SKM-1 treated with dmso at 0.1 percent for 144 hours (cell line): ENCODE measurements around the gene MED17.
"Not testable (repeated sequence)": the region's sequence is repeated elsewhere in the genome, so short reads cannot be mapped to it uniquely, and the experiment has no call there.

Experiments
- DNase-seq: peaks from one replicate; lab custom pipeline; 2025; ENCODE audit not compliant: unreplicated experiment; lab: John Stamatoyannopoulos, UW

The MED17 gene

GRCh38 chr11:93784145-93784934 is at the start of gene MED17:
Gene MED17 (plus strand): TSS chr11:93784282. CDS start chr11:93784514, 232 bp downstream.
- peak; percentile 91 for DNase-seq

- no peak for DNase-seq
Observed at GRCh38 chr11:93734427-93735222, 49.5 kb upstream of the MED17 start.

- DNase-seq = no peak
Observed at GRCh38 chr11:93735627-93736026, 48.5 kb upstream of the MED17 start.

GRCh38 chr11:93736129-93736528 is 48.0 kb upstream of the MED17 start:
- no peak for DNase-seq

- DNase-seq = no peak
Observed at GRCh38 chr11:93737904-93738612, 46.0 kb upstream of the MED17 start.

GRCh38 chr11:93738647-93739081 is 45.4 kb upstream of the MED17 start:
- no peak for DNase-seq

DNA sequence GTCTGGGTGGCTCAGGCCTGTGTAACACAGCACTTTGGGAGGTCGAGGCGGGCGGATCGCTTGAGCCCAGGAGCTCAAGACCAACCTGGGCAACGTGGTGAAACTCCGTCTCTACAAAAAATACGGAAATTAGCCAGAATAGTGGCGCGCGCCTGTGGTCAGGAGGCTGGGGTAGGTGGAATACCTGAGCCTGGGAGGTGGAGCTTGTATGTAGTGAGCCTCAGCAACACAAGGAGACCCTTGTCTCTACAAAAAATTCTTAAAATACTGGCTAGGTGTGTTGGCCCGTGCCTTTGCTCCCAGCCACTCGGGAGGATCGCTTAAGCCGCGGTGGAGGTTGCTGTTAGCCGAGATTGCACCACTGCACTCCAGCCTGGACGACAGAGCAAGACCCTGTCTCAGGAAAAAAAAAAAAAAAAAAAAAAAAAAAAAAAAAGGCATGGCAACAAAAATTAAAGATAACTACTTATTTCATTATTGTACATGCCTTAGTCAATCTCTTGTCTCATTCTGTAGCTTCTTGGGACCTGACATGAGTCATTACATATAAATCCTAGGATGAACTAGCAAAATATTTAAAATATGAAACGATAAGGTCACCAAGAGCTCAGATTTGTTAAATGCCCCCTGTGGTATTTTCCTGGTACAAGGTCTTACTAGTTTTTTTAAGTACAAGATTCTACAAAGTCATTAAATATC is 43.9 kb upstream of the MED17 start:
- no peak for DNase-seq

DNA sequence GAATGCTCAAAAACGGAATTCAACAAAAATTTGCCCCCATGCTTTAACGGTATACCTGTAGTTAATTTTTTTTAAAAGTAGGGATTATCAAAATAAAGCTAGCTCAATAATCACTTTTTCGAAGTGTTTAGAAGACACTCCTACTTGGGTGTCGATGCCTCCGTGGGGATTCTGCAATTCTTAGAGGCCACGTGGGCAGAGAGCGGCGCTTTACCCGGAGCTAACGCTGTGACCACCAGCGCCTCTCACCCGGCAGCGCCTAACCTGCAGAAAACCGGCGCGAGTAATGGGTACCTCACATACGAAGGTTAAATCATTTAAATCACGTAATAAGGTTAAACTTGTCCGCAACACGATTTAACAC is 43.4 kb upstream of the MED17 start:
- peak; percentile 47 for DNase-seq

- DNase-seq = peak; percentile 98
Observed at GRCh38 chr11:93741094-93741881, 42.8 kb upstream of the MED17 start, which contains the start of the genes C11orf54 and TAF1D. Gene C11orf54 (plus strand): TSS chr11:93741672. CDS start chr11:93747394, 5,722 bp downstream. Gene TAF1D (minus strand): TSS chr11:93741495. CDS start chr11:93739304, 2,191 bp downstream.

- DNase-seq = peak; percentile 45
Observed at GRCh38 chr11:93741882-93742226, 42.2 kb upstream of the MED17 start.

GRCh38 chr11:93743291-93743690 is 40.8 kb upstream of the MED17 start:
- no peak for DNase-seq

DNA sequence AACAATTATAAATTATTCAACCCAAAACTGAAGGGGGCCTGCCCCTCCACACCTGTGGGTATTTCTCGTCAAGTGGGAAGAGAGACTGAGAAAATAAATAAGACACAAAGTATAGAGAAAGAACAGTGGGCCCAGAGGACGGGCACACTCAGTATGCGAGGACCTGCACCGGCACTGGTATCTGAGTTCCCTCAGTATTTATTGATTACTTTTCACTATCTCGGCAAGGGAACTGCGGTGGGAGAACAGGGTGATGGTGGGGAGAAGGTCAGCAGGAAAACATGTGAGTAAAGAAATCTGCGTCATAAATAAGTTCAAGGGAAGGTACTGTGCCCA is 39.4 kb upstream of the MED17 start:
- no peak for DNase-seq

DNA sequence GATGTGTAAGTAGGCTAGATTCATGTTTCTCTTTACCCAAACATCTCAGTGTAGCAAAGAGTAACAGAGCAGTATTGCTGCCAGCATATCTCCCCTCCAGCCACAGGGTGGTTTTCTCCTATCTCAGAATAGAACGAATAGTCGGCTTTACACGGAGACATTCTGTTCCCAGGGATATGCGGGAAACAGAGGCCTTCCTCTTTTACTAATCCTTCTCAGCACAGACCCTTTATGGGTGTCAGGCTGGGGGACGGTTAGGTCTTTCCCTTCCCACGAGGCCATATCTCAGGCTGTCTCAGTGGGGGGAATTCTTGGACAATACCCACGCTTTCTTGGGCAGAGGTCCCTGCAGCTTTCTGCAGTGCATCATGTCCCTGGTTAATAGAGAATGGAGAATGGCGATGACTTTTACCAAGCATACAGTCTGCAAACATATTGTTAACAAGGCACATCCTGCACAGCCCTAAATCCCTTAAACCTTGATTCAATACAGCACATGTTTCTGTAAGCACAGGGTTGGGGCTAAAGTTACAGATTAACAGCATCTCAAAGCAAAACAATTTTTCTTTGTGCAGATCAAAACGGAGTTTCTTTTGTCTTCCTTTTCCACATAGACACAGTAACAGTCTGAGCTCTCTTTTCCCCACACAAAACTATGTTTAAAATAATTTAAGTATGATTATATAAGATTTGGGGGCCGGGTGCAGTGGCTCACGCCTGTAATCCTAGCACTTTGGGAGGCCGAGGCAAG is 38.9 kb upstream of the MED17 start:
- DNase-seq = not testable (repeated sequence)

DNA sequence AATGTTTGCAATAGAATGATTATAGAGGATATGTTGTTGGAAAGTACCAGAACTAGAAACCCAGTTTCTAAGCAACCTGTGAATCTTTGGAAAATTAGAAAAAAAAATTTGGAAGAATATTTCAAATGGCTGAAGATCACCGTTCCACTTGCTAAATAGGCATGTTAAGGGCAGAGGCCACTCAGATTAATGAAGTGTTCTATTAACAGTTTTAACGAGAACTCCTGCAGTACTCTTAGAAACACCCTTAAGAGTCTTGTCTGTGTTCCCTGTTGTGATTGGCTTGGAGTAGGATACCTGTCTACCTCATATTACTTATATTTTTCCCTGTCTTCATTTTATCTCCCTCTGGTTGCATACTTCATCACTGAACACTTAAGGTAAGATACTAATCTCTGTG is 38.0 kb upstream of the MED17 start:
- DNase-seq = no peak

DNA sequence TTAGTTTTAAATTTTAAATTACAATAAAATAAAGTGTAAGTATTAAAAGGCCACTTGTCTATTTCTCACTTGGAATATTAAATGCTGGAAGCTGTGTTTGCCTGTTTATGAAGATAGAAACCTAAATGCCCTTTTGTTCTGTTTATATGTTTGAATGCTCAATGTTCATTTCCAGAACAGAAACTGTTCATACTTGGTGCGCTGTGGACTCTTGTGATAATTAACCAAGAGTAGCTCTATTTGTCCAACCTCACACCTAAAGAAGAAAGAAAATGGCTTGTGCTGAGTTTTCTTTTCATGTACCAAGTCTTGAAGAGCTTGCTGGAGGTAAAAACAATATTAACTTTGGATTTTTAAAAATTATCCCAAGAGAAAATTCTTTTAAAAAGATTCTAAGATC is 37.0 kb upstream of the MED17 start:
- DNase-seq = no peak

GRCh38 chr11:93751001-93751400 is 33.1 kb upstream of the MED17 start:
- DNase-seq = no peak

DNA sequence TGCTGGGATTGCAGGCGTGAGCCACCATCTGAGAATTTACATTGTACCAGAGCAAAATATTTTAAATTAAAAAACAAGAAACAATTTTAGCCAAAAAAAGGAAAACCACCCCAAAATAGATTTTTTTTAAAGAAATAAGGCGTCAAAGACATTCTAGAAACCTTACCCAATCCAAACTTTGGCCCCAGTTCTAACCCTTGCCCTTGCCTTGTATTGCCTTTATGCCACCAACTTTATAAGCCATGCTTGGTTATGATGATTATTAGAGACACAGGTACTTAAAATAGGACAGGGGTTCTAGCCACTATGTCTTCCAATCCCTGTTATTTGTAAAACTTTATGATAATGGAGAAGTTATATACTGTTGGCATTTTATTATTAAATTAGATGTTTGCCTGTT is 30.8 kb upstream of the MED17 start:
- DNase-seq = no peak

DNA sequence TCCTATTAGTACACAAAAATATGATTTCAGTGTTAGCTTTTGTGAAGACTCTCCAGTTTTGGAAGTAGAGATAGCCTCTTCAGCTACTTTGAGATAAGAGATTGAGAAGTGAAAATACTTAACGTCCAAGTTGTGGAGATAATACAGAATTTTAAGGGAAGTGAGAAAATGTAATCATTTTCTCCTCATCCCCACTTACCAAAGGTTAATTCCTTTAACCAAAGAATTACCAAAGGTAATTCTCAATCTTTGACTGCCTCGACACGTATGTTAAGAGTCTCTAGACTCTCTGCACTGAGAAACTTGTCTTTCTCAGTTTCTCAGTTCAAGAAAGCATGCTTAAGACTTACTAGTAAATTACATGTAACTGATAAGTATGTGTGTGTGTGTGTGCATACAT is 27.3 kb upstream of the MED17 start:
- DNase-seq = no peak

- DNase-seq = no peak
Observed at GRCh38 chr11:93757301-93757700, 26.8 kb upstream of the MED17 start.
